Hematopoietic multipotent progenitor cell treated with erythropoietin and hydrocortisone succinate and interleukin-3 and kit ligand, for 4 days (in vitro differentiated cells): ENCODE results near the gene CEP112.
"Not testable (repeated sequence)": the region's sequence is repeated elsewhere in the genome, so short reads cannot be mapped to it uniquely, and the experiment has no call there.

ENCODE experiments used
- DNase-seq: peaks from one replicate; pipeline ENCODE4 v3.0.0-alpha.2; 2015

The CEP112 gene

DNA sequence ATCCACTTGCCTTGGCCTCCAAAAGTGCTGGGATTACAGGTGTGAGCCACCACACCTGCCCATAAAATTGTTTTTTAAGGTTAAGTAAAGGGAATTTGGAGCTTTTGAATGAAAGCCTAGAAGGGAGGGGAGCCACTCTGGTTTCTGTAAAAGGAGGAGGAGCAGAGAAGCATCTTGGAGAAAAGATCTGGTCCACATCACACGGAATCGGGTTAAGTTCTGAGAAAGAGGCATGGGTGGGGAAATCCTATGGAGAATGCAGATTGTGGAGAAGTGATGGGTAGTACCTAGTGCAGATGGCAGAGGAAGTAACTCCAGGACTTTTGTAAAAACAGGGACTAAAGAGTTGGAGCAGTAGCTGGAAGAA, 18.3 kb upstream of the CEP112 start:
- DNase-seq, result no peak

DNA sequence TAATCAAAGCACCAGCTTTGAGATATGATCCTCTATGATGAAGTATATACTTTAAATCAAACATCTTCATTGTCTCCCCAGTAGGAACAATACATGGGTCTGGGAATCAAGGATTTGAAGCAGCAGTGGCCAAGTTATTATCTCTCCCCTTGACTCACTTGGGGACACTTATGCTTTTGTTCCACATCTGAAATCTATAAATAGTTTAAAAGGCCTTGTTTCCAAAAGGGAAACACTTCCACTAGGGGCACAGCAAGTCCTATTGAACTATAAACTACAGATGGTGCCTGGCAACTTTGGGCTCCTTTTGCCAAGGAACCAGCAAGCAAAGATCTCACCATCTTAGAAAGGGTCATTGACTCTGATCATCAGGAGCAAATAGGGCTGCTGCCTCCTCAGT, 16.0 kb upstream of the CEP112 start:
- no peak for DNase-seq

DNA sequence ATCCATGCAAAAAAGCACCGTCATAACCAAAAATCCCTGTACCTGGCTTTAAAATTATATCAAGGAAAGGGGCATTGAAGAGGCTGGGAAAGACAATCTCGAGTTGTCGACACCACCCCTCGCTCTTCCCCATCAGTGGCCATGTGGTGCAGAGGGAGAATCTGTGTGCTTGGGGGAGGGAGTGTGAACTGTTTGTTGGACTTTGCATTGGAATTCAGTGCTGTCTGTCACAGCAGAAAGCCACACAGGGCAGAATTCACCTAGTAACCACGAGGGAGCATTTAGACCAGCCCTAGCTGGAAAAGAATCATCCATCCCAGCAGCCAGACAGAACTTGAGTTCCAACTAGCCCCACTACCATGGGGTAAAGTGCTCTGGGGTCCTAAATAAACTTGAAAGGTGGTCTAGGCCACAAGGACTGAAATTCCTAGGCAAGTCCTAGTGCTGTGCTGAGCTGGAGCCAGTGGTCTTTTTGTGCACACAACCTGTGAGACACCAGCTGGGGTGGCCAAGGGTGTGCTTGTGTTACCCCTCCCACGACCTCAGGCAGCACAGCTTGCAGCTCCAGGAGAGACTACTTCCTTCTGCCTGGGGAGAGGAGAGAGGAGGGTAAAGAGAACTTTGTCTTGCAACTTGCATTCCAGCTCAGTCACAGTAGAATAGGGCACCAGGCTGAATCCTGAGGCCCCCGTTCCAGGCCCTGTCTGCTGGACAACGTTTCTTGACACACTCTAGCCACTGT, 11.5 kb upstream of the CEP112 start:
- no peak for DNase-seq

DNA sequence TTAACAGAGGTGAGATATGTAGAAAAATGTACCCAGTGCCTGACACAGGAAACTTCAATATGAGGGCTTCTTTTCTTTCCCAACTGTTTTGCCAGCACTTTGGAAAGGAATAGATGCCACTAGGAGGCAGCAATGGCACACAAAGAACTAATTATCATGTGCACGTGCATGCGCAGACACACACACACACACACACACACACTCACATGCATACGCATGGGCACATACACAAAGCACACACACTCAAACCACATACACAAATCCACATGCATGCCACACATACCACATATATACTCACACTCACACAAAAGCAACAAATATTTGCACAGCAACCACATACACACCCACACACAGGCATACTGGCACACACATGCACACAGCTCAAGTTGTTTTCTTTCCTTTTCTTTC, 8.8 kb upstream of the CEP112 start:
- DNase-seq, result peak; percentile 74

DNA sequence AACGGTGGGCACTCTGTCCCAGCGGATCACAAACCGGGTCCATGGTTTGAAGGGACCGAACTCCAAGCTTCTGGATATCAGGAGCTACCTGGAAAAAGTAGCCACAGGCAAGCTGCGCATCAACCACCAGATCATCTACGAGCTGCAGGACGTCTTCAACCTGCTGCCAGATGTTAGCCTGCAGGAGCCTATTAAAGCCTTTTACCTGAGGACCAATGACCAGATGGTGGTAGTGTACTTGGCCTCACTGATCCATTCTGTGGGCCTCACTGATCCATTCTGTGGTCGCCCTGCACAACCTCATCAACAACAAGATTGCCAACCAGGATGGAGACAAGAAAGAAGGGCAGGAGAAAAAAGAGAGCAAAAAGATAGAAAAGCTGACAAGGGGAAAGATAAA, 6.3 kb upstream of the CEP112 start:
- no peak for DNase-seq

DNA sequence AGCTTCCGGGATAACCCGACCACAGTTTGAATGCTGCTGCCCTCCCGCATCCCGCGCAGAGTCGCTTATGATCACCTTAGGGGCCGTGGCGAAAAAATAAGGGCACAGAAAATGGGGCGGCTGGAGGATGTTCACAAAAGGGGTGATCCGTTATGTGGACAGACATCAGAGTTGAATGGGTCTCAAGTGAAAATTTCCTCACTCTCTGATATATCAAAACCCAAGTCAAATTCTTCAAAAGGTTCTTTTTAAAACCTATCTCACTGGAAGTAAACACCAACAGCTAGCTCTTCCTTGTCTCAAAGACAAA, 400 bp upstream of the CEP112 start:
- no peak for DNase-seq

DNA sequence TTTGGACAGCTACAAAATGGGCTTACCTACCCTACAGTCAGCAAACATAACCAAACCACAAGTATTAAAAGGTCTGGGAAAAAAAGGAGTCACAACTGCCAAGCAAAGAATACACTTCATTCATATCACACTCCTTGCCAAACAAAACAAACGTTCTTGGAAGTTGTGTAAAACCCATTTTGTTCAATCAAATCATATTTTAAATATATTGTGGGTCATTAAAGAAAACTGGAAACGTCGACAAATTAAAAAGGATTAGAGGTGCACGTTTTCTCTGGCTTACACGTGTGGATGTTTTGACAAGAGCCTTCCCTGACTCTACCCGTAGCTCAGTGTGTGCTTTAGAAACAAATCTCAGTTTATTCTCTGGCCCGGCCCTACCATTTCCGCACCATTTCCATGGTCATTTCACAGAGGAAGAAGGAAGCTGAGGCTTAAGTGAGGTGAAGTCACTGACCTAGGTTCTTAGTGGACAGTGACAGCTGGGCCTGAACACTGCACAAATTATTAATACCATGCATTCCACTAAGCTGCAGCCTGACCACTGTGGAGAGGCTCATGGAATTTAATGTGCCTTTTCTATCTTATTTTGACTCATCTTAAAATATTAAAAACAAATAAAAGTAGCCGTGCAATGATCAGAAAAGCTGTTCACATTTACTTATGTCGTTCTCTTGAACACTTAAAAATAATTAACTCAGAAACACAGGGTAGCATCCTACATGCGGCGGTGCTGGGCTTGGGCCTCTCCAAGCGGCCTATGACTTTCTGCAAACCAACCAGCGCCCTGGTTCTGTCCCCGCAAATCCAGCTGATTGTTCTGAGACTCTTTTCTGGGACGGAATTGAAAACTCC, 968 bp downstream of the CEP112 start:
- peak; percentile 5 for DNase-seq

DNA sequence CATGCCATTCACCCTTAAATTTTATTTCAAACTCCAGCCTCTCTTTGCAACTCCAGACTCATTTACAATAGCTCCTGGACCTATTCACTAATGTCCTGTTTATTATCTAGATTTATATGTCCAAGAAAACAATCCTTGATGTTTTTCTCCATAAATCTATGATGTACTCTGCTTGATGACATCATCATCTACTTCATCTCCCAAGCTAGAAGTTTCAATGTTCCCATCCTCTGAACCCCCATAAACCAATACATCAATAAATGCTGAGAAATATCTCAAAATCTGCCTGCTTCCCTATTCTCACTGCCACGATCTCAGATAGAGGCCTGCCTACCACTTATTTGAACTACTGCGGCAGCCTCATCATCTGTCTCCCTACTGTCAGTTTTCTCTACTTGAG, 4.2 kb downstream of the CEP112 start:
- DNase-seq, result no peak

DNA sequence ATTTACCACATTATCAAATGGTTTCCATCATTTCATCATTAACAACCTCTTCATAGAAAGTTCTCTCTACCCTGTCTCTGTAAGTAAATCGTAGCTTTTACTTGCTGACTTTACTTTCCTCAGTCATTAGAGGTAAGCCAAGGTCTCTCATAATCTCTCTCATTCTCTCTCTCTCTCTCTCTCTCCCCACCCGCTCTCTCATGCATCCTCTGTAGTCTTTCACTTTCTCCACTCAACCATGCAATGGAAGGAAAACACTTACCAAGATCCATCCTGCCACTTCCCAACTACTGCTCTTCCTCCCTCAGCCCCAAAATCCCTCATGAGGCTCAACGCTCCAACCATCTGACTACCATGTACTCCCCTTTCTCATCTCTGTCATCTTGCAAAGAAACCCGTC, 6.1 kb downstream of the CEP112 start:
- no peak for DNase-seq

DNA sequence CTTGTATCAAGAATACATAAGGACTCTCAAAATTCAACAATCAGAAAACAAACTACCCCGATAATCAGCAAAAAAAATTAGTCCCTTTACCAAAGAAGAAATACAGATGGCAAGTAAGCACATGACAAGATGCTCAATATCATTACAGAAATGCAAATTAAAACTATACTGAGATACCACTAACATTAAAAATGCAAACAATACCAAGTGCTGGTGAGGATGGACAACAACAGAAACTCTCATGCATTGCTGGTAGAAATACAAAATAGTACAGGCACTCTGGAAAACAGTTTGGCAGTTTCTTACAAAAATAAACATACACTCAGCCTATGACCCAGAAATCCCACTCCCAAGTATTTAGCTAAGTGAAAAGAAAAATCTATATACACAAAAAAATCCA, 7.5 kb downstream of the CEP112 start:
- DNase-seq, result no peak

DNA sequence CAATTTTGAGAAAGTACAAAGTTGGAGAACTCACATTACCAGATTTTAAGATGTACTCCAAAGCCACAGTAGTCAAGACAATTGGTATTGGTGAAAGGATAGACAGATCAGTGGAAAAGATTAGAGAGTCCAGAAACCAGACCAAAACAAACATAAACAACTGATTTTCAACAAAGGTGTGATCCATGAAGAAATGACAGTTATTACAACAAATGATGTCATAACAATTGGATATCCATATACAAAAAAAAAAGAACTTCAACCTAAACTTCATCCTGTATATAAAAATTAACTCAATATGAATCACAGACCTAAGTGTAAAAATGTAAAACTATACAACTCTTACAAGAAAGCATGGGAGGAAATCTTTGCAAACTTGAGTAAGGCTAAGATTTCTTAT, 8.4 kb downstream of the CEP112 start:
- no peak for DNase-seq

DNA sequence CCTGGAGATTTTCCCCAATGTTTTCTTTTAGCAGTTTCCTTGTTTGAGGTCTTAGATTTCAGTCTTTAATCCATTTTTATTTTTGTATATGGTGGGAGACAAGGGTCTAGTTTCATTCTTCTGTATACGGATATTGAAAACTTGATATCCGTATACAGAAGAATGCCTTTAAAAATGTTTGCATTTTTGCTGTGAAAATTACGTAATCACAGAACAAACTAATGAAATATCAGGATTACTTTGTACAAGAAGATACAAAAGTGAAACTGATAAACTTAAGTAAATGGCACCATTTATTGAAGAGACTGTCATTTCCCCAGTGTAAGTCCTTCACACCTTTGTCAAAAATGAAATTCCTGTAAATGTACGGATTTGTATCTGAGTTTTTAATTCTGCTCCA, 13.3 kb downstream of the CEP112 start:
- no peak for DNase-seq

DNA sequence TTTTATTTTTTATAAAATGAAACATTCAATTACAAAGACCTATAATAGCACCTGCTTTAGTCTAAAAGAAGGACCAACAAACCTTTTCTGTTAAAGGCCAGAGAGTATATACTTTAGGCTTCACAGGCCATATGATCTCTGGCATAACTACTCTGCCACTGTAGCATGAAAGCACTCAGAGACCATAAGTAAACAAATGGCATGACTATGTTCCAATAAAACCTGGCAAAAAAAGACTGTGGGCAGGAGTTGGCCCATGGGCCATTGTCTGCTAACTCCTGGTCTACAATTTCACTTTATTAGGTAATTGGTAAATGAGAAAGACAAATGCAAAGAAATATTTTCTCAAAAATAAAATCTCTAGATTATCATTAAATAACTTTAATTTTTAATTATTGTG, 14.9 kb downstream of the CEP112 start:
- no peak for DNase-seq

DNA sequence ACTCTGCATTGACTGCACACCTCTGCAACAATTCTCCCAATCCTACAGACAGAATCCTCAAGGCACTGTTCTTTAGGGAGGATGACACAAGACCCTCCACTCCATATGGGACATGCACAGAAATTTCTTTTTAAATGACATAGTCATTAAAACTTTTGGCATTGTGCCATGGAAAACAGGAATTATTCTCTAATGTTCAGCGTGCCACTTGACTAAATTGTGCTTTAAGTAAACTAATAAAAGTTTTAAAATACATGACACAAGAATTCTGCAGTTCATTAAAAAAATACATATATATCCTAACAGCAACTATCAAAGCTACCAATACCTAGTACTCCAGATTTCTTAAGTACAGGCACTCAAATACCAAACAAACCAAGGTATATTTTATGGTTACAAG, 16.0 kb downstream of the CEP112 start:
- no peak for DNase-seq

DNA sequence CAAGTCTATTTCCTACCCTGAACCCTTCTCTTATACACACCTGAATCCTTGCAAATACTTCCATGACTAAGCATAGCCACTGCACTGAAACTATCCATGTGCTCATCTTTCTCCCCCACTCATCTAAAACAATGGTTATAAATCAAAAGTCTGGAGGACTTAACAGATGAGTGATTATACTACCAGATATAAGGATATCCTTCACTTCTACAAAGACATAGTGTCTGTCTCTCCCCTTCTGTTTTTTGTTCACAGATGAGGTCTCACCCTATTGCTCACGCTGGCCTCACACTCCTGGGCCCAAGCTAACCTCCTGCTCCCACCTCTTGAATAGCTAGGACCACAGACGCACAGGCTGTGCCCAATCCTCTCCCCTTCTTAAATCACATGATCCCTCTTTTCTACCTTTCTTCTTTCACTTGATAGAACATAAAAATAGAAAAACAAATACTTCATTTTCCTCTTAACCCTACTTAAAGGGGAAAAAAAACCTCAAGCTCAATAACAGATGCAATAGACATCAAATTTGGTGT, 19.2 kb downstream of the CEP112 start:
- DNase-seq, result no peak

DNA sequence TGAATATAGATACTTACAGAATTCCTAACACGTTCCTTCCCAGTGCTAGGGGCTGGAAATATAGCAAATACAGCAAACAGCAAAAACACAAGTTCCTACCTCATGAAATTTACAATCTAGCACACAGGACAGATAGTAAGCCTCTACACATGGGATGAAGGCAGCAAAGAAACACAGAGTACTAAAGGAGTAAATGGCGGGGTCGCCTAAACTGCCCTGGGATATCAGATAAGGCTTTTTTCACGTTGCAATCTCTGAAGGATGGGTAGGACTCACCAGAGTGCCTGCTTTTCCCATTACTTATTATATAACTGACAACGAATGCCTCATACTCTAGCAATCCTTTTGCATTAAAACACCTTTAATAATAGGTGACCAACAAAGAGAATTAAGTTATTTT, 19.8 kb downstream of the CEP112 start:
- no peak for DNase-seq

DNA sequence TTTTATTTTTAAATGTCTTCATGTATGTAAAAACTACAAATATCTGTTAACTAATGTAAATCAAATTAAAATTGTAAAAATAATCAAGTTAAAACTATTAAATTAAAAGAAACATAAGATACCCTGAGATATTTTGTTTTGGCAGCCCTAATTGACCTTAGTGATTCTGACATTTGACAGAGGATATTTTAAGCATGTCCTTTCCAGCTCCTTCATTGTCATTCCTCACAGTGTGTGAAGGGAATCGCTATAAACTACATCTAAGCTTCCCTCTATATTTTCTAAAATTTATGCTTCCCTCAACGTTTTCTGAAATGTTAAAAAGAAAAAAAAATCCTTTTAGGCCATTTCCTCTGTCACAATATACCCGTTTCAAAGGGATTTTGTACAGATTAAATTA, 20.2 kb downstream of the CEP112 start:
- DNase-seq, result no peak

DNA sequence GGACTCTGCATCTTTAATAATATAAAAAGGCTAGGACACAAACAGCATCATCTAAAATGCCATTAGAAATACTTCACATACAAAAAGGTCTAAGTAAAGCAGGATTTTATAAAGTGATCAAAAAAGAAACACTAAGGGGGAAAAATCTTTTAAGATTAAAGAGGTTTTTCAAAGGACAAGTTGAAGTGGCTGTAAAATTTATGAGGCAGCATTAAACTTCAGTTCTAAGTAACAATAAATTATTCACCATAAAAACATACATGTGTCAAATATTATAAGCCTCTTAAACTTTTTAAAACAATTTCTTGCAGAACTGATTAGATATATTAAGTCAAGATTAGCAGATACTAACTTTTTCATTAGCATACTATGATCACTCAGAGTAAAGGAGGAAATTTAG, 20.8 kb downstream of the CEP112 start:
- no peak for DNase-seq

DNA sequence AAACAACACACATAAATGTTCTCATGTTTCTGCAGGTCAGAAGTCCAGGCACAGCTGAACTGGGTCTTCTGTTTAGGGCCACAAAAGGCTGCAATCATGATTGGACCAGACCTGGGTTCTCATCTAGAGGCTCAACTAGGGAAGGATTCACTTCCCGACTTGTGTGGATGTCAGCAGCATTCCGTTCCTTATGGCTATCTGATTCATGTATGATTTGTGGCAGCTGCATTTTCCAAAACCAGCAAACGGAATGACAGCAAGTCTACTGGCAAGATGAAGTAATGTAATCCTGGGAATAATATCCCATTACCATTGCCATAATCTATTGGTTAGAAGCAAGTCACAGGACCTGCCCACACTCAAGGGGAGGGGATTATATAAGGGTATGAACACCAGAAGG, 22.1 kb downstream of the CEP112 start:
- DNase-seq, result no peak

DNA sequence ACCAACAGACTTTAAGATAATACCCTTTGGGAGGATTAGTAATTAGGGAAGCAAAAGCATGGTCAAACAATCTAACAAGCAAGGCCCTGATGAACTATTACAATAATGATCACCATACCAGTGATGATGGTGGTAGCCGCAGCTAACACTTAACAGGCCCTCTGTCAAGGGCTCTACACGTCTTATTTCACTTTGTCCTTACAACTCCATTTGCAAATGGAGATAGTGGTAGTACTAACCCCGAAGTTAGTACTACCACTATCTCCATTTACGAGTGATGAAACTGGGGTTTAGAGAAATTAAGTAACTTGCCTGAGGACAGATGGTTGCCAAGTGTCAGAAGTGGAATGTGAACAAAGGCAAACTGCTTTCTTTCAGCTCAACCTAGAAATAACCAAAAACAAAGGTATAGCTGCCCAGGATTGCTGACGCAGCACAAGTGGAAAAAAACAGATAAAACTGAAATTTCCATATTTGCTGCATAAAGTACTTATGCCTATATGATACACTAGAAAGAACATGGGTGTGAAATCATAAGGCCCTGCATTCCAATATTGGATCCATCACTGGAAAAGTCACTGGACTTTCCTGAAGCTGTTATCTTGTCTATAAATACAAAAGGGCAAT, 24.6 kb downstream of the CEP112 start:
- no peak for DNase-seq

DNA sequence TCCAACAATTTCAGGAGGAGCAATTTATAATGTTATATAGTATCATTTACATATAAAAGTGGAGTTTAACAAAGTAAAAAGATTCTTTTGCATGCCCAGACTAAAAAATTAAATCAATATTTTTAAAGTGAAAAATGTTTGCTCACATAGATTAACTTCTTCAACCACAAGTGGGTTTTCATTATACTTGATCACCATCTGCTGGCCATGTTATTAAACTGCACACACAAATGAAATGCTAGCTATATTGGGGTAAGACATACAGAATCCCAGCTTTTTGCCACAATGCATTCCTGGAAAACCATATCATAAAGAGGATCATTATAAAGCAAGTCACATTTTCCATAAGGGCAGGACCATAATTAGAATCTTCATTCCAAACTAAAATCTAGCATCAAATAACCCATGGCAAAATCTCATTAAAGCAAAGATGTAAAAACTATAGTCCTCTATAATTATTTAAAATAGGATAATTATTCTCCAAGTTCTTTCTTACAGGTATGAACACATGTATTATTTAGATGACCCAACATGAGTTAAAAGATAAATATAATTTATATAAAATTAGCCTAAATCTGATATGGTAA, 26.3 kb downstream of the CEP112 start:
- DNase-seq, result peak; percentile 69

DNA sequence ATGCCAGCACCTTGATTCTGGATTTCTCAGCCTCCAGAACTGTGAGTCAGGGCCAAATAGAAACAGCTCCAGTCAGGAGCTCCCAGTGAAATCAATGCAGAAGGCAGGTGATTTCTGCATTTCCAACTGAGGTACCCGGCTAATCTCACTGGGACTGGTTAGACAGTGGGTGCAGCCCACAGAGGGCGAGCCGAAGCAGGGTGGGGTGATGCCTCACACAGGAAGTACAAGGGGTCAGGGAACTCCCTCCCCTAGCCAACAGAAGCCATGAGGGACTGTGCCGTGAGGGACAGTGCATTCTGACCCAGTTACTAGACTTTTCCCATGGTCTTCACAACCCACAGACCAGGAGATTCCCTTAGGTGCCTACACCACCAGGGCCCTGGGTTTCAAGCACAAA, 36.9 kb downstream of the CEP112 start:
- not testable (repeated sequence) for DNase-seq

DNA sequence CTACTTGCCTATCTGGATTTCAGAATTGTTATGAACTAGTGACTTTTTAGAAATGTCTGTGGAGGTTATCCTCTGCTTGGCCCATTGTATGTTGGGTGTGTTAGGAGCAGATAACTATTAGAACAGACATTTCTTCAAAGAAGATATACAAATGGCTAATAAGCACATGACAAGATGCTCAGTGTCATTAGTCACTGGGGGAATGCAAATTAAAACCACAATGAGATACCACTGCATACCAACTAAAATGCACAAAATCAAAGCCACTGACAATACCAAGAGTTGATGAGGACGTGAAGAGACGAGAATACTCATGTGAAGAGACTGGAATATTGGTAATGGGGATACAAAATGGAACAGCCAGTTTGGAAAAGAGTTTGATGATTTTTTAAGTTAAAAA, 39.2 kb downstream of the CEP112 start:
- DNase-seq, result no peak

DNA sequence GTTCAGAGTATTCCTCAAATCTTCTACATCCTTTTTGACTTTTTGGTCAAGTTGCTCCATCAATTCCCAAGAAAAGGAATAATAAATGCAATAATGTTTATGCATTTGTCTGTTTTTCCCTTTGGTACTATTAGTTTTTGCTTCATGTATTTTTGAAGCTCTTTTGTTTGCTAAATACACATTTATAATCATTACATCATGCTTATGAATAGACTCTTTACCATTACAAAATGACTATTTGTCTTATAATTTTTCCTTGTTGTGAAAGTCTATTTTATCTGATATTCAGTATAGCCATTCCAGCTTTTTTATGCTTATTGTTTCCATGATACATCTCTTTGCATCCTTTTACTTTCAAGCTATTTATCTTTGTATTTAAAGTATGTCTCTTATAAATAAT, 41.2 kb downstream of the CEP112 start:
- no peak for DNase-seq
